ENCODE measurements around the gene SLC35D2.

GRCh38 chr9:96333958-96334357 is 49.6 kb downstream of the SLC35D2 start:
- TF ChIP-seq CTCF (IDR thresholded peaks at IDR 0.05) (no peak), POLR2A (IDR thresholded peaks at IDR 0.05) (no peak)

Measured in uterus (tissue), 2 donors.